PFSK-1 (cell line): ENCODE results near the gene SPECC1.

Experiments
- FOXP2 ChIP-seq: optimal IDR thresholded peaks from 2 replicates; pipeline ENCODE3; 2011; ENCODE audit warnings: borderline replicate concordance, control low read depth, inconsistent platforms; ENCODE audit not compliant: insufficient read depth; ENCODE audit errors: extremely low read length, extremely low read depth
- POLR2AphosphoS5 ChIP-seq: IDR thresholded peaks from 2 replicates; pipeline ENCODE4 v1.6.1; 2012; ENCODE audit warnings: low read depth, mild to moderate bottlenecking, control low read depth, low read length, moderate library complexity
- SIN3A ChIP-seq: IDR thresholded peaks from 2 replicates; pipeline ENCODE4 v1.6.1; 2012; ENCODE audit warnings: mild to moderate bottlenecking, low read length, moderate library complexity, borderline replicate concordance; ENCODE audit not compliant: insufficient read depth
- TF ChIP-seq, protein P1 (sequence below), 2 experiments: IDR thresholded peaks; 2 replicates each; pipeline versions ENCODE4 v1.6.1 to v1.8.0; 2011 to 2012; ENCODE audit warnings: low read depth in 2 of 2, low read length in 2 of 2, control low read depth in 1 of 2, inconsistent platforms in 1 of 2, mild to moderate bottlenecking in 1 of 2, moderate library complexity in 1 of 2; ENCODE audit not compliant: insufficient read depth in 1 of 2

DNA sequence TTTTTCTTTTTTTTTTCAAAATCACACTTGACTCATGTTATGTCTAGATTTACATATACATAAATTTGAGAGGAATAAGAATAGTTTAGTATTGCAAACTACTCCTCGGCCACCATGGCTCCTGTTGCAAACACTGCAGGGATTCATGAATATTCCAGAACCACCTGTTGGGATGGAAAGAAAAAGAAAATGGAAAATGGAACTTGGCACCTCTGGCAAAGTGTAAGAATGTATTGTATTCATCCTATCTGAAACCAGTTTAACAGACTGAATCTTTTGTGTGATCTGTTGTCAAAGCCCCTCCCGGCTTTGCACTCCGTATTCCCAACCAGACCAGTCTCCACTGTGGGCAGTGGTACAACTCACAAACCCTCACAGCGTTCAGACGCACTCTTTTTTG is 124.4 kb downstream of the SPECC1 start:
- no peak for TF ChIP-seq SIN3A
- TF ChIP-seq, protein P1, sequence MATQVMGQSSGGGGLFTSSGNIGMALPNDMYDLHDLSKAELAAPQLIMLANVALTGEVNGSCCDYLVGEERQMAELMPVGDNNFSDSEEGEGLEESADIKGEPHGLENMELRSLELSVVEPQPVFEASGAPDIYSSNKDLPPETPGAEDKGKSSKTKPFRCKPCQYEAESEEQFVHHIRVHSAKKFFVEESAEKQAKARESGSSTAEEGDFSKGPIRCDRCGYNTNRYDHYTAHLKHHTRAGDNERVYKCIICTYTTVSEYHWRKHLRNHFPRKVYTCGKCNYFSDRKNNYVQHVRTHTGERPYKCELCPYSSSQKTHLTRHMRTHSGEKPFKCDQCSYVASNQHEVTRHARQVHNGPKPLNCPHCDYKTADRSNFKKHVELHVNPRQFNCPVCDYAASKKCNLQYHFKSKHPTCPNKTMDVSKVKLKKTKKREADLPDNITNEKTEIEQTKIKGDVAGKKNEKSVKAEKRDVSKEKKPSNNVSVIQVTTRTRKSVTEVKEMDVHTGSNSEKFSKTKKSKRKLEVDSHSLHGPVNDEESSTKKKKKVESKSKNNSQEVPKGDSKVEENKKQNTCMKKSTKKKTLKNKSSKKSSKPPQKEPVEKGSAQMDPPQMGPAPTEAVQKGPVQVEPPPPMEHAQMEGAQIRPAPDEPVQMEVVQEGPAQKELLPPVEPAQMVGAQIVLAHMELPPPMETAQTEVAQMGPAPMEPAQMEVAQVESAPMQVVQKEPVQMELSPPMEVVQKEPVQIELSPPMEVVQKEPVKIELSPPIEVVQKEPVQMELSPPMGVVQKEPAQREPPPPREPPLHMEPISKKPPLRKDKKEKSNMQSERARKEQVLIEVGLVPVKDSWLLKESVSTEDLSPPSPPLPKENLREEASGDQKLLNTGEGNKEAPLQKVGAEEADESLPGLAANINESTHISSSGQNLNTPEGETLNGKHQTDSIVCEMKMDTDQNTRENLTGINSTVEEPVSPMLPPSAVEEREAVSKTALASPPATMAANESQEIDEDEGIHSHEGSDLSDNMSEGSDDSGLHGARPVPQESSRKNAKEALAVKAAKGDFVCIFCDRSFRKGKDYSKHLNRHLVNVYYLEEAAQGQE (IDR thresholded peaks at IDR 0.05; ENCODE audit: insufficient read depth in 1 of 2, low read depth in 2 of 2, low read length in 2 of 2), result no peak
- no peak for TF ChIP-seq POLR2AphosphoS5
- no peak for TF ChIP-seq FOXP2
